Fibroblast of skin of left biceps (primary cell): ENCODE measurements around the gene ADGRE1.

Experiments
- DNase-seq, 2 experiments: peaks; one replicate each; pipeline ENCODE4 v3.0.0-alpha.2; 2013; ENCODE audit warnings: low read depth in 2 of 2

ADGRE1 gene

DNA sequence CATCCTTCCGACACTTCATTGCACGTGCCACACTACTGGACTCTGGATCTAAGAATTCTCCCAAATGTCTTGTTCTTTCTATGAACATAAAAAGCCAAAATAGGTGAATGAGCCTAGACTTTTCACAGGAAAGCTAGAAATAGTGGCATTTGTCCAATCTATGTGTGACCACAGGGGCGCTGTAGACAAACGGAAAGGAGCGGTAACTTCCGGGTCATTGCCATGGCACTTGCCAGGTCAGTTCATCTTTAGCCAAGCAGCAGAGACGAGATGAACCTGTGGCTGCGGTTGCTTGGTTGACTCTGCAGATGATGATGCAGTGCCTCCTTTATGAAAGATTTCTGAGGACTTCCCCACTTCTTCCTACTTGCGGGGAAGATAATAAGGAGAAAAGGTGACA, 65.6 kb downstream of the ADGRE1 start:
- no peak for DNase-seq

DNA sequence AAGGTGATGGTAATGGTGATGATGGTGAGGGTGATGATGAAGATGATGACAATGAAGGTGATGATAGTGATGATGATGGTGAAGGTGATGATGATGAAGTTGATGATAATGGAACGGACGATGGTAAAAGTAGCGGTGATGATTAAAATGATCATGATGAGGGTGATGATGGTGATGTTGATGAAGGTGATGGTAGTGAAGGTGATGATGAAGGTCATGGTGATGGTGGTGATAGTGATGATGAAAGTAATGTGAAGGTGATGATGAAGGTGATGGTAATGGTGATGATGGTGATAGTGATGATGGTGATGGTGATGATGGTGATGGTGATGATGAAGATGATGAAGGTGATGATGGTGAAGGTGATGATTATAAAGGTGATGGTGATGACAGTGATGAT, 67.7 kb downstream of the ADGRE1 start:
- no peak for DNase-seq

DNA sequence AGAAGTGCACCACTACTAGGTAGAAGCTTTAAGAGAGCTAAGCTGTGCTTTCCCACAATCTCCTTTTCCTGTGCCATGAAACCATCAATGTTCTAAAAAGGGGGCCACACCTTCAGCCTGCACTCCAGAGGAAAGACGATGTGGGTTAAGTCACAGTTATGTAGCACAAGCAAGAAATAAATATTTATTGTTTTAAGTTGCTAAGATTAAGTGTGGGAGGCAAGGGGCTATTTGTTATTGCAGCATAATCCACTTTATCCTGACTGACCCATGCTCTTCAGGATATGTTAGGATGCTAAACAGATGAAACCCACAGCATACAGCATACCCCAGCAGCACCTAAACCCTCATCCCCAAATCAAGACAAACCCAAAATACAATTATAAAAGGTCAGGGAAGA, 69.2 kb downstream of the ADGRE1 start:
- no peak for DNase-seq

DNA sequence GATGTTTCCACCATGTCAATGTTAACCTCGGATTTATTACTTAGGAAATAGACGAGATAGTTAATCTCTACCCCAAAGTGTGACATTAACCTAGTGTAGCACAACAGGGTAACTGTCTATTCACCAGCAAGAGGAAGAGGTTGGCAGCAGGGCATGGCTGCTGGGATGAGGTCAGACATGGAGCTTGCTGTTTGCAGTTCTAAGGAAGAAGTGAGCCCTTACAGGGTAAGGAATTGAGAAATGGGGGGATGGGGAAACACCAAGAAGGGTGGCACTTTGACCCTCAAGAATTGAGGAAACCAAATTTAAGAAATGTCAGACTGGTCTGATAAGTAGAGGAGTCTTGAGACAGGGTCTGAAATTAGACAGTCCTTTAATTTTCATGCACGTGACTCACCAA, 71.4 kb downstream of the ADGRE1 start:
- DNase-seq, result no peak

DNA sequence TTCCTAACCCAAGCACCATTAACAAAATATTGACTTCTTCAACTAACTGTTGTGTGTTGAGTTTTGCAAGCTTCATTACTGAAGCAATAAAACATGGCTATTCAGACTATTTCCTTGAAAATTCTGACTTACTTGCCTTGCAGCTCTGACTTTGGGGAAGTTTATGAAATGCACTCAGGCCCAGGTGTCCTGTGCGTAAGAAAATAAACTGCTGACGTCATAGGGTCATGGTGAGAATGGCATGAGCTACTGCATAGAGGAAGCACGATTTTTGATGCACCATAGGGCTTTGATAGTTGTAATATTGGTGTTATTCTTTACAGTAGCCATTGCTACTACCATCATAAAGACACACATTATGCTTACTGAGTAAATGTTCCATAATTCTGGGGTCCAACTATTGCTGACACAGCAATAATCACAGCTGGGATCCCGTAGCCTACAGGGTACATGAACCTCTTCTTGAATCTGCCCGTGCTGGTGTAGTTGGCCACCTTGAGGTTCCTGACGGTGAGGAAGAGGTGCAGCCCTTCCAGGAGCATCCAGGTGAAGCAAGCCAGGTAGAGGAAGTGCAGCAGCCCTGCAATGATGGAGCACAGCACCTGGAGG, 76.0 kb downstream of the ADGRE1 start:
- DNase-seq, result no peak

DNA sequence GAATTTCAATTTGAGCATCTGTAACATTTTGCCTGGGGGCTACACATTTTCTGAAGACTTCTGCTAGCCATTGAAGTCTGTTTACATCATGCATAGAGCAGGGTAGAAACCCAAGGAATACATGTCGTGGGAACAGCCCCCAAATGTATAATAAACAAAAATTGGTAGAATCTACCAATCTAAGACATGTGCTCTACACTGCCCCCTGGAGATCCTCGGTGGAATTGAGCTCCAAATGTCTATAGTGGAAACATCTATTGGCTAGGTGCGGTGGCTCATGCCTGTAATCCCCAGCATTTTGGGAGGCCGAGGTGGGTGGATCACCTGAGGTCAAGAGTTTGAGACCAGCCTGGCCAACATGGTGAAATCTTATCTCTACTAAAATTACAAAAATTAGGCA, 76.6 kb downstream of the ADGRE1 start:
- DNase-seq, result no peak

DNA sequence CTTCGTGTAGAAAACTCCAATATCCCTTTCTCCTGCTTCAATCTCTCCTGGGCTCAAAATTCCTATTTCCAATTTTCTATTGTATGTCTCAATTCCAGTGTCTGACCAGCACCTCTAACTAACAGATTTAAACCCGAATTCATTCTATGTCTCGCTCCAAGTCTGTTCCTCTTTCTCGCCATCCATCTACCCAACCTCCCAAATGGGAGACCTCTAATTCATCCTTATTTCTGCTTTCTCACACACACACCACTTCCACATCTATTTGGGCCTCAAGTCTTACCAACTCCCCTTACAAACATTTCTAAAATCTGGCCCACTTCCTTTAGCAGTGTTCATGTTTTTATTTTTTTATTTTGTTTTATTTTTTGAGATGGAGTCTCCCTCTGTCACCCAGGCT, 80.6 kb downstream of the ADGRE1 start:
- no peak for DNase-seq

DNA sequence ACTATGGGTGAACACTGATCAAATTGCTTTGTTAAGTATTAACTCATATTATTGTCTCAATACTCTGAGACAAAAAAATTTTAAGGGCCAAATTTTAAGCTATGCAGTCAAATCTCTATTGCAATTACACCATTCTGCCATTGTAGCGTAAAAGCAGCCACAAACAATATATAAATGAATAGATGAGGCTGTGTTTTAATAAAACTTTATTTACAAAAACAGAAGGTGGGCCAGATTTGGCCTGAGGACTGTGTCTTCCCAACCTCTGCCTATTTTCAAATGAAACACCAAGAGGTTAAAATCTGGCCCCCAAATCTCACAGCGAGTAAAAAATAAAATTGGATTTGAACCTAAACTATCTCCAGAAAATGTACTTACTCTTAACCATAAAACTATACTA, 82.1 kb downstream of the ADGRE1 start:
- no peak for DNase-seq

DNA sequence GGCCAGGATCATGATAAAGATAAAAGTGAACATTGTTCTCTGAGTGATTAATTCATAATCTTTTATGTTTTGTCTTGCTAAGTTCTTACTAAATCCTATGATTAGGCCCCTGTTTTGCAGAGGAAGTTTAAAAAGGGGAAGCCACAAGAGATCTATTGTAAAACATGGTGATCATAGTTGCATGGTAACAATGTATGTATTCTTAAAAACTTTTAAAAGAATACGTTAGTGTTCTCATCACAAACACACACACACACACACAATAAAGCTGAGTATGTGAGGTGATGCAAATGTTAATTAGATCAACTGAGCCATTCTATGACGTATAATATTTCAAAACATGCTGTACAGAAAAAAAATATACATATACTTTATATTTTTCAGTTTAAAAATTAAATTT, 82.6 kb downstream of the ADGRE1 start:
- DNase-seq, result no peak

DNA sequence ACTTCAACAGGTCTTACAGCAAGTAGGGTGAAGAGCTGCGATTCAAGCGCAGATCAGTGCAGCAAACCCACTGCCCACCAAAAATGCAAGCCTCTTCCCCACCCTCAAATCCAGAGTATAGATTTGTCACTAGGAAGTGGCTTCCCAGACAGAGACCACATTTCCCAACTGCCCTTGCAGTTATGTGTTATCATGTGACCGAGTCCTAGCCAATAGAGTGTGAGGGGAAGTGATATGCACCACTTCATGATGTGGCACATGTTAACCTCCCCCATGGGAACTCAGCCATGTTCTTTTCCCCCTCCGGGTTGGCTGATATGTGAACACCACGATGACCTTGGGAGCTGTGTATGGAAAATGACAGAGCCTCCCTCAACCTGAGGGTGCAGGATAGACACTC, 83.1 kb downstream of the ADGRE1 start:
- no peak for DNase-seq

DNA sequence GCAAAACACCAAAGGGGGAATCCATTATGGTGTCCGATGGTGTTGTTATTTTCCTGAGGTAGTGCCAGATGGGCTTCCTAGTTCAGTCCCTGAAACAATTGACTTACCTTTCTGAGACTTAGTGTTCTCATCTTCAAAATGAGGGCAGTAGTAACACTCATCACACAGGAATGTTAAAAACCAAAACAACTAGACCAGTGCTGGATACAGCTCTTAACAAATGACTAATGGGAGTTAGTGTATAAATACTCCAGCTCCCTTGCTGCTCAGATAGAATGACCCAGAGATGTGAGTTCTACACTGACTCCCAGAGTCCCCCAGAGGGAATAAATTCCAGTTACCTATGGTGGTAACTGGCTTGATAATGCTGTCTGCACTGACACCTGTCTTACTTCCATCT, 84.0 kb downstream of the ADGRE1 start:
- DNase-seq, result no peak

DNA sequence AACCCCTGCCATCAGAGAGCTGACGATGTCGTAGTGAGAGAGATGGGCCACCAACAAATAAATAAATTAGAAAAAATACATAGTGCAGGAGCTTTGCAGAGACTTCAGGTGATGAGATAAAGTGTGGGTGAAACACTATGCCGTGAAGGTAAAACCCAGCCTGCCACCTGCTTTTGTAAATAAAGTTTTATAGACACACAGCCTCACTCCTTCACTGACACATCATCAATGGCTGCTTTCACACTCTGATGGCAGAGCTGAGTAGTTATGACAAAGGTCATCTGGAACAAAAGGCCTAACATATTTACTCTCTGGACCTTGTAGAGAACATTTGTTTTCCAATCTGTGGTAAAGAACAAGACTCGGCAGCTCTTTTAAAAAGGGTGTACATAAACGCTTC, 88.8 kb downstream of the ADGRE1 start:
- no peak for DNase-seq

DNA sequence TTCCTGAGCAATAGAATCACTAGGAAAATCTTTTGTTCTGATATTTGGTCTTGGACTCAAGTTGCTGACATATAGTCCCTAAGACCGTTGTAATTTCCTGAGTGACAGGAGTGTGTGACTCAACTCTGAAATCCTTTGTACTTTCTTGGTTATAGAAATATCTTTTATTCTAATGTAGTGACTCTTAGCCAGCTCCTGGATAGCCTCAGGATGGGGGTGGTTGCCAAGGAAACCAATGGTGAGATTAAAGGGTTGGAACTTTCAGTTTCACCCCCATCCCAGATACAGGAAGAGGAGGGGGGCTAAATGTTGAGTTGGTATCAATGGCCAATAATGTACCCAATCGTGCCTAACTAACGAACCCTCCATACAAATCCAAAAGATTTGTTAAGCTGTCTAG, 92.0 kb downstream of the ADGRE1 start:
- DNase-seq, result no peak

DNA sequence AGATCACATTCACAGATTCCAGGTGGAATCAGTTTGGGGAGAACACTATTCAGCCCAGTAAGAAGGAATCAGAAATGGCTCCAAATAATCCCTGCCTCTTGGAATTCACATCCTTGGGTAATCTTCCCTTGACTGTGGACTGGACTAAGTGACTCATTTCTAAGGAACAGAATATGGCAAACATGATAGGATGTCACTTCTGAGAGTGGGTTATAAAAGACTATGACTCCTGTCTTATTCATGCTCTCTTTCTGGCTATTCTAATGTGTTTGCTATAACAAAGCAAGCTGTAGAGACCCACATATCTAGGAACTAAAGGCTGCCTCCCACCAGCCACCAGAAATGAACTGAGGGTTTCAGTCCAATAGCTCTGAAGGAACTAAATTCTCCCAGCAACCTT, 96.1 kb downstream of the ADGRE1 start:
- DNase-seq, result no peak

DNA sequence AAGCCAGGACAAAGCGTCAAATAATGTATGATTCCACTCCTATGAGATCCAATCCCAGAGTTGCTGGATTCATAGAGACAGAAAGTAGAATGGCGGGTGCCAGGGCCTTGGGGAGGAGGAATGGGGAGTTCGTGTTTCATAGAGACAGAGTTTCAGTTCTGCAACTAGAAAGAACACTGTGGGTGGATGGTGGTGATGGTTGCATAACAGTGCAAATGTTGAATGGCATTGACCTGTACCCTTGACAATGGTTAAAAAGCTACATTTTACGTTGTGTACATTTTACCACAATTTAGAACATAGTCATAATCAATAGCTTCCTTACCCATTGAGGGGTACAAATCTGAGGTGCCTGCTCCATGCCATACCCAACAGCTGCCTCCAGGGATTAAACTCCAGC, 100.5 kb downstream of the ADGRE1 start:
- no peak for DNase-seq

DNA sequence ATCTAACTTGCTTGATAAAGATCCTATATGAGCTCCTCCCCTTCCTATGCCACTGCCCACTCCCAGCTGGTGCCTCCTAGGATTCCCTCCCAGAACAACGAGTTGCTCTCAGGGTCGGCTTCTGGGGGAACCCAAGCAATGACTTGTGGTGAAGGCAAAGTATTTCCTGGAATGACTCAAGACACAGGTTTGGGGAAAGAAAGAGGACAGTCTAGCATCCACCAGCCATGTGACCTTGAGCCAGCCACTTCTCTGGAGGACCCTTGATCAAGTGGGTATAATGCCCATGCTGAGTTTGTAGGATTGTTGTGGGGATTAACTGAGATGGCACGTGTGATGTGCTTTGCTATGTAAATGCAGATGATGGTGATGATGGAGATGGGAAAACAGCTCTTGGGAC, 100.9 kb downstream of the ADGRE1 start:
- no peak for DNase-seq
